WI38 (cell line): ENCODE data around the gene KLK14.
A peak's percentile ranks its signal among the peaks of the same experiment; 100 is the strongest.

Experiments used
- H3K4me3 ChIP-seq: 2 replicates; pipeline ENCODE4 v1.5.1; 2011; ENCODE audit warnings: low read depth, mild to moderate bottlenecking, control low read depth, low read length
- CTCF ChIP-seq: IDR thresholded peaks from 2 replicates; pipeline ENCODE4 v1.5.1; 2012; ENCODE audit warnings: low read depth, mild to moderate bottlenecking, control low read depth, low read length

Gene KLK14

GRCh38 chr19:51108805-51109146 is 26.1 kb upstream of the KLK14 start:
- peak overlapping the region; percentile 87 for H3K4me3 ChIP-seq
- TF ChIP-seq CTCF, result no peak

GRCh38 chr19:51108066-51108804 is 25.5 kb upstream of the KLK14 start, which contains the start of gene CTU1:
CTU1 (minus strand) TSS chr19:51108409; CDS start chr19:51104569, 3,840 bp downstream.
- no peak for TF ChIP-seq CTCF
- H3K4me3 ChIP-seq, result peak within 1 kb of the TSS; percentile 87

GRCh38 chr19:51107406-51108065 is 24.8 kb upstream of the KLK14 start:
- TF ChIP-seq CTCF, result no peak
- H3K4me3 ChIP-seq, result peak overlapping the region; percentile 87

GRCh38 chr19:51103926-51104341 is 21.2 kb upstream of the KLK14 start:
- no peak for TF ChIP-seq CTCF
- no peak overlapping the region for H3K4me3 ChIP-seq

GRCh38 chr19:51102991-51103390 is 20.3 kb upstream of the KLK14 start:
- no peak for TF ChIP-seq CTCF
- H3K4me3 ChIP-seq, result no peak overlapping the region

GRCh38 chr19:51101171-51101865 is 18.6 kb upstream of the KLK14 start:
- TF ChIP-seq CTCF, result no peak

GRCh38 chr19:51100601-51101000 is 17.9 kb upstream of the KLK14 start:
- no peak for TF ChIP-seq CTCF
- H3K4me3 ChIP-seq, result no peak overlapping the region

More at GRCh38 chr19:51101171-51101865, 18.6 kb upstream of the KLK14 start:
- no peak overlapping the region for H3K4me3 ChIP-seq
